C4-2B (cell line): ENCODE results near the gene SDK2.

Experiments used
- CTCF ChIP-seq: fragments of 450-650 bp; conservative IDR thresholded peaks from 2 replicates; pipeline ENCODE4 v1.5.1; 2017; ENCODE audit warnings: mild to moderate bottlenecking
- ZFX ChIP-seq: fragments of 450-650 bp; IDR thresholded peaks from 2 replicates; pipeline ENCODE4 v1.6.1; 2017

- TF ChIP-seq CTCF (no peak), ZFX (no peak)
These were observed 278.9 kb downstream of the SDK2 start for GRCh38 chr17:73365301-73365874.
